NOMO-1 treated with DMSO at 0.1 percent for 48 hours (cell line): ENCODE results near the gene GALK1.

Experiments used
- DNase-seq: peaks from one replicate; lab custom pipeline; 2025; ENCODE audit not compliant: unreplicated experiment; lab: John Stamatoyannopoulos, UW

Gene GALK1

GRCh38 chr17:75729351-75729750 lies 35.6 kb downstream of the GALK1 start:
- DNase-seq, result no peak

DNA sequence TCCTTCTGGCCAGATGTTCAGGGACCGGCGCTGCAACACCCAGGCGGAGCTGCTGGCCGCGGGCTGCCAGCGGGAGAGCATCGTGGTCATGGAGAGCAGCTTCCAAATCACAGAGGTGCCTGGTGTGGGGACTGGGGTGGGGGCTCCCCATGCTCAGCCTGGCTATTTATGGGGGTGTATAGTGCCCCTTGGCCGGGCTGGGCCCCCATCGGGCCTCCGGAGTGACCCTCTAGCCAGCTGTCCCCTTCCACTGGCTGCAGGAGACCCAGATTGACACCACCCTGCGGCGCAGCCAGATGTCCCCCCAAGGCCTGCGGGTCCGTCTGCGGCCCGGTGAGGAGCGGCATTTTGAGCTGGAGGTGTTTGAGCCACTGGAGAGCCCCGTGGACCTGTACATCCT lies 37.6 kb downstream of the GALK1 start:
- DNase-seq, result no peak

GRCh38 chr17:75725504-75725903 lies 39.5 kb downstream of the GALK1 start:
- no peak for DNase-seq

DNA sequence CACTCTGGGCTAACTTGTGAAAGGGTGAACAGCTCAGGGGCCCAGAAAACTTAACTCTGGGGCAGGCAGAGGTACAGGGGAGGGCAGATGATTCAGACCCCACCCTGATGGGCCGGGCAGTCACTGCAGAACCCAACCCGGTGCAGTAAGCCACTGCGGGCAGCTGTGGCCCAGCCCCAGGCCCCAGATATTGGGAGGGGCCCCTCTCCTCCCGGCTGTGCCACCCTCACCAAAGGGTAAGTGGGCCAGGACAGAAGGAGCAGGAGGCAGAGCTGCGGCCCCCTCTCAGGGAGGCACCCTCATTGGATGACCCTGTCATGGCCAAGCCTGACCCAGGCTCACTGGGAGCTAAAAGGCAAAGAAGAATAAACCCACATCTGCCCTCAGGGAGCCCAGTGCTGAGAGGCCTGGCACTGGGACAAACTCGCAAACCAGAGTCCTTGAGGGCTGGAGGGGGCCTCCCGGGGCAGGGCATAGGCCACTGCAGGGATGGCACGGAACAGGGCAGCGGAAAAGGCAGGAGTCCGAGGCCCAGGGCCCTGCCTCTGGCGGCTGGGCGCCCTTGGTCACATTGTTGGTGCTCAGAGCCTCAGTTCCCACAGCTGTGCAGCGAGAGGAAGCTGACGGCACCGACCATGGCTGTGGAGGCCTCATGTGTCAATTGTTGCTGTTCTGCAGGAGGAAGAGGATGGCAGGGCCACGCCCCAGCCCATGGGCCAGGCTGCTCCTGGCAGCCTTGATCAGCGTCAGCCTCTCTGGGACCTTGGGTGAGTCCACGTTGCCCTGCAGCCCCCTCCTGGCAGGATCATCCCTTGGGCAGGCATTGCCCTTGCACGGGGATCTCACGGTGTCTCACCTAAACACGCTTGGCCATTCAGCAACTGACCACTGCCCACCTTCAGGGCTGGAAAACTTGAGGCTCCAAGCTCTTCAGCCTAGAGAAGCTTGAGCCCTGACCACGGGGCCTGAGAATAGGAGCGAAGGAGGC lies 40.7 kb downstream of the GALK1 start:
- DNase-seq, result no peak

- no peak for DNase-seq
Observed at GRCh38 chr17:75723171-75723930, 41.6 kb downstream of the GALK1 start.

DNA sequence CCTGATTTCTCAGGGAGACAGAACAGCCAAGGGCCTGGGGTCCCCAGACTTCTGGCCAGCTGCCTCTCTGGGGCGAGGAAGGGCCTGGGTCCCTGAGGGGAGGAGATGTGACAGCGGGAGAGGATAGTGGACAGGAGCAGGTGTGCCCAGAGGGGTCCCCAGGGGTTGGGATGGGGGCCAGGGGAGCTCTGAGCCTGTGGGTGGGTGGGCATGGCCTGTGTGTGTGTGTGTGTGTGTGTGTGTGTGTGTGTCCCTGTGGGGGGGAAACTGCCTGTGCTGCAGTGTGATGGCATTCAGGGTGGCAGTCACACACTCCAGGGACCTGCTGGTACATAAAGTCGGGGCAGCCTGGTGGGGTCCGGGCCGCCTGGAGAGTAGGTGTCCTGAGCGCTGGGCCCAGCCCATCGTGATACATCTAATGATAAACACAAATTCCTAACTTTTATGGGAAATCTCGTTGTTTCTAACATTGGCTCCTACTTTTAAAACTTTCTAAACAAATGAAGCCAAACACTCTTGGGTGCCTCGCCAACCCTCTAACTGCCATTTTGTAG lies 42.4 kb downstream of the GALK1 start:
- DNase-seq, result no peak

GRCh38 chr17:75722076-75722475 lies 42.9 kb downstream of the GALK1 start:
- DNase-seq, result no peak

DNA sequence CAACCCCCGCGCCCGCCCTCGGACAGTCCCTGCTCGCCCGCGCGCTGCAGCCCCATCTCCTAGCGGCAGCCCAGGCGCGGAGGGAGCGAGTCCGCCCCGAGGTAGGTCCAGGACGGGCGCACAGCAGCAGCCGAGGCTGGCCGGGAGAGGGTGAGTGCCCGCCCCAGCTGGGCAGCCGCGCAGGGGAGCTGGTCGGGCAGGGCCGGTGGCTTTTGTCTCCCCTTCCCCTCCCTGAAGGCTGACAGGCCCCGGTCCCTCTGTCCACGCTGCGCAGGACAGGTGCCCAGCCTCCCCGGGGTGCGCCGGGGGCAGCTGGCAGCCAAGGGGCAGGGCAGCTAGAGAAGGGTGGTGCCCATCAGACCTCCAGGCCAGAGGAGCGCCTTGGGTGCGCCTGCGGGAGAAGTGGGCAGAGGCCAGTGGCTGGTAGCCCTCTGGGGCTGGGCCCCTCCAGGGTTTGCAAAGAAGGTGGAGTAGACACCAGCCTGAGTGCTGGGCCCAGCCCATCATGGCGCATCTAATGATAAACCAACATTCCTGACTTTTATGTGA lies 43.5 kb downstream of the GALK1 start:
- no peak for DNase-seq

DNA sequence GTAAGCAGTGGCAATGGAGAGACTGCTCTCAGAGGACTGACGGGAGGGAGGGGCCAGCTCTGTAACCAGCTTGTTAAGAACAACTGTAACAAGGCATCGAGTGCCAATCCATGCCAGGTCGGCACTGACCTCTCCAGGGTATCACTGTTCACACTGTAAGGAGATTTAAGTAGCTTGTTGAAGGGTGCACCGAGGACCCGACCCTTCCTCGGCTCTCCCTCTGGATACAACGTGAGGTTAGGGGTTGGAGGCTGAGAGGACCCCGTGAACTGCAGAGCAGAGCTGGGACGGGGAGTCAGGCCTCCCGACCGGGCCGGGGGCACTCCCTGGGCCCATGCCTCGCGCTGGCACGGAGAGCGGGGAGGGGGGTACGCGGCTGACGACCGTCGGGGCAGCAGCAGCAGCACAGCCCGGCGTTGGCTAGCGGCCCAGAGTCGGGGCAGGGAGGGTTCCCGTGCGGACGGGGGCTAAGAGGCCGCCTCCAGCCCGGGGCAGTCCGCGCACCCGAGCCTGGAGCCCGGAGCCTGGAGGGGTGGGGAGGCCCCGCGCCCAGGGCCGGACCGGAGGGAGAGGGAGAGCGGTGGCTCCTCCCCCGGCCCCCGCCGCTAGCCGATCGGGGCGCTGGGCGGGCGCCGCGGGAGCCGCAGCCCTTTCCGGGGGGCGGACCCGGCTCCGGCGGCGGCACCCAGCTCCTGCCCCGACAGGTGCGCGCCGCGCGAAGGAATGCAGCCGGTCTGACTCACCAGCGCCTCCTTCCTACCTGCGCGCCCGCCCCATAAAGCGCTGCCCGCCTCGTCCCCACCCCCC lies 44.1 kb downstream of the GALK1 start, which contains the start of gene ITGB4:
TSS of gene ITGB4 (plus strand) at position 804 of the 807 bp plus-strand sequence. CDS start 3,245 bp downstream, outside the sequence.
- DNase-seq, result no peak

DNA sequence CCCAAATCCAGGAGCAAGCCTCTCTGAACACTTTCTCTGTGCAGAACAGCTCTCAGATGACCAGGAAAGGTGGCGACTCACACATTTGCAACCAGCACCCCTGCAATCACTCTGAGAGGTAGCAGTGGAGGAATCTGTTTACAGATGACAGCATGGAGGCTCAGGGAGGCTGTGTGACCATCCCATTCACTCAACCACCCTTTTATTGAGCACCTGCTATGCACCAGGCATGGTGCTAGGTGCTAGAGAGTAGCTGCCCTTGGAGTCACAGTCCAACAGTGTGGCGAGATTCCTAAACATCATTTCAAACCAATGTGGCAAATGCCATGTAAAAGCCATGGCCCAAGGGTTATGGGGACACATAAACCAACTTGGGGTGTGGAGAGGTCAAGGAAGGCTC lies 45.3 kb downstream of the GALK1 start:
- DNase-seq, result no peak

DNA sequence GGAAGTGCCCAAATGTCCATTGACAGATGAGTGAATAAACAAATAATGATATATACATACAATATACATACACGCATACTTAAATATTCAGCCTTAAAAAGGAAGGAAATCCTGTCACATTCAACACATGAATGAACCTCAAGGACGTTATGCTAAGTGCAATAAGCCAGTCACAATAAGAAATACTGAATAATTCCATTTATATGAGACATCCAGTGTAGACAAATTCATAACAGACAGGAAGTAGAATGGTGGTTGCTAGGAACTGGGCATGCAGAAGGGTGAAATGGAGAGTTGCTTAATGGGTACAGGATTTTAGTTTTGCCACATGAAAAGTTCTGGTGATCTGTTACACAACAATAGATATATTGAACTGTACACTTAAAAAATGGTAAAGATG lies 52.5 kb downstream of the GALK1 start:
- DNase-seq, result no peak
